Loucy (cell line): ENCODE measurements around the gene AKR7A2.

ENCODE experiments used
- EZH2phosphoT487 ChIP-seq: fragments of 200-600 bp; IDR thresholded peaks from 2 replicates; pipeline ENCODE4 v1.6.1; 2018; ENCODE audit warnings: antibody characterized with exemption, mild to moderate bottlenecking, moderate library complexity, borderline replicate concordance
- TF ChIP-seq, protein P1 (sequence below): fragments of 200-600 bp; sonication (generic); conservative IDR thresholded peaks from 2 replicates; pipeline ENCODE4 v1.5.1; 2014; ENCODE audit warnings: mild to moderate bottlenecking, antibody characterized with exemption, low read length

GRCh38 chr1:19353596-19353995 is 41.7 kb upstream of the AKR7A2 start:
- TF ChIP-seq, protein P1, sequence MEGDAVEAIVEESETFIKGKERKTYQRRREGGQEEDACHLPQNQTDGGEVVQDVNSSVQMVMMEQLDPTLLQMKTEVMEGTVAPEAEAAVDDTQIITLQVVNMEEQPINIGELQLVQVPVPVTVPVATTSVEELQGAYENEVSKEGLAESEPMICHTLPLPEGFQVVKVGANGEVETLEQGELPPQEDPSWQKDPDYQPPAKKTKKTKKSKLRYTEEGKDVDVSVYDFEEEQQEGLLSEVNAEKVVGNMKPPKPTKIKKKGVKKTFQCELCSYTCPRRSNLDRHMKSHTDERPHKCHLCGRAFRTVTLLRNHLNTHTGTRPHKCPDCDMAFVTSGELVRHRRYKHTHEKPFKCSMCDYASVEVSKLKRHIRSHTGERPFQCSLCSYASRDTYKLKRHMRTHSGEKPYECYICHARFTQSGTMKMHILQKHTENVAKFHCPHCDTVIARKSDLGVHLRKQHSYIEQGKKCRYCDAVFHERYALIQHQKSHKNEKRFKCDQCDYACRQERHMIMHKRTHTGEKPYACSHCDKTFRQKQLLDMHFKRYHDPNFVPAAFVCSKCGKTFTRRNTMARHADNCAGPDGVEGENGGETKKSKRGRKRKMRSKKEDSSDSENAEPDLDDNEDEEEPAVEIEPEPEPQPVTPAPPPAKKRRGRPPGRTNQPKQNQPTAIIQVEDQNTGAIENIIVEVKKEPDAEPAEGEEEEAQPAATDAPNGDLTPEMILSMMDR = no peak
- TF ChIP-seq EZH2phosphoT487 = no peak
